GM19240 (cell line): Measurements from ENCODE around the gene HIC1.
A peak's percentile ranks its signal among the peaks of the same experiment; 100 is the strongest.

Experiments
- DNase-seq: peaks from one replicate; pipeline ENCODE4 v3.0.0; 2011; ENCODE audit warnings: low spot score; ENCODE audit not compliant: insufficient read length

HIC1 gene

GRCh38 chr17:2076087-2076984 lies 21.4 kb downstream of the HIC1 start:
- no peak for DNase-seq

GRCh38 chr17:2077040-2077439 lies 22.1 kb downstream of the HIC1 start:
- no peak for DNase-seq

GRCh38 chr17:2081564-2081963 lies 26.7 kb downstream of the HIC1 start:
- DNase-seq, result no peak

GRCh38 chr17:2082003-2082781 lies 27.3 kb downstream of the HIC1 start:
- DNase-seq, result no peak

- no peak for DNase-seq
These were observed 28.7 kb downstream of the HIC1 start for GRCh38 chr17:2083613-2084035.

GRCh38 chr17:2084036-2084765 lies 29.3 kb downstream of the HIC1 start:
- DNase-seq, result no peak

GRCh38 chr17:2084766-2085647 lies 30.1 kb downstream of the HIC1 start:
- no peak for DNase-seq

- DNase-seq, result no peak
These were observed 30.7 kb downstream of the HIC1 start for GRCh38 chr17:2085648-2085949.

GRCh38 chr17:2086306-2086705 lies 31.4 kb downstream of the HIC1 start:
- DNase-seq, result no peak

- DNase-seq, result peak; percentile 53
These were observed 32.8 kb downstream of the HIC1 start for GRCh38 chr17:2087597-2088211.

- DNase-seq, result no peak
These were observed 34.1 kb downstream of the HIC1 start for GRCh38 chr17:2089021-2089422.

- DNase-seq, result no peak
These were observed 35.3 kb downstream of the HIC1 start for GRCh38 chr17:2090210-2090641.

GRCh38 chr17:2090804-2091534 lies 36.1 kb downstream of the HIC1 start:
- no peak for DNase-seq

- no peak for DNase-seq
These were observed 37.4 kb downstream of the HIC1 start for GRCh38 chr17:2092253-2092652.

- no peak for DNase-seq
These were observed 38.4 kb downstream of the HIC1 start for GRCh38 chr17:2093349-2093748.

- DNase-seq, result no peak
These were observed 40.1 kb downstream of the HIC1 start for GRCh38 chr17:2094891-2095535.

- DNase-seq, result no peak
These were observed 40.6 kb downstream of the HIC1 start for GRCh38 chr17:2095536-2095910.

- no peak for DNase-seq
These were observed 46.8 kb downstream of the HIC1 start for GRCh38 chr17:2101448-2102257.
